ENCODE data around the gene TMEM14A. TPM values are rescaled to one million over a fixed set of nuclear protein-coding genes. Genes with fewer than 3 reads are reported as not detected.
"Not testable (repeated sequence)": the region's sequence is repeated elsewhere in the genome, so short reads cannot be mapped to it uniquely, and the experiment has no call there.

Gene TMEM14A
- total RNA-seq, 2 experiments from 2014 or later = 21.5 to 22.2 TPM

DNA sequence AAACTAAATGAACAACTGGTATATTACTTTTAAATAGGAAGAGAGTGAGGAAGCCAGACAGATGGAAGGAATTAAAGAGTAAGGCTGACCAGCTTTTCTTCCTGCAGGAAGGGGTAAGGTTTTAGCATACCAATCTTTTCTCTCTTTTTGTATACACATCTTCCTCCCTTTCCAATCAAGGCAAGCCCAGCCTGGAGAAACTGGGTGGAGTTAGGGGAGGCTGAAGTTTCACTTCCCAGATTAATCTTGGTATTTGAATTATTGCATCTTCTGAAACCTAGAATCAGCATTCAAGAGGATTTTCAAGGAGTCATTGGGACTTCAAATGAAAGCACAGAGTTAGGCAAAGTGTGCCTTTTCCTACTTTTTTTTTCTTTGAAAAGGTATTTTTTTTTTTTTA, 33.1 kb downstream of the TMEM14A start:
- Mint-ChIP-seq H3K4me3 (no peak overlapping the region), H3K27ac (no peak overlapping the region), H3K9me3 (ENCODE audit: insufficient read depth) (peaks cover 13% of the 10 kb centered on the region), H3K36me3 (ENCODE audit: low read depth) (no peaks in the 10 kb centered on the region), H3K27me3 (ENCODE audit: low read depth) (peaks cover 12% of the 10 kb centered on the region), H3K4me1 (ENCODE audit: low read depth) (no peaks in the 10 kb centered on the region)
- CTCF ChIA-PET = no interaction called here
- no peak for ATAC-seq
- POLR2A ChIA-PET = no interaction called here
- no peak for DNase-seq

DNA sequence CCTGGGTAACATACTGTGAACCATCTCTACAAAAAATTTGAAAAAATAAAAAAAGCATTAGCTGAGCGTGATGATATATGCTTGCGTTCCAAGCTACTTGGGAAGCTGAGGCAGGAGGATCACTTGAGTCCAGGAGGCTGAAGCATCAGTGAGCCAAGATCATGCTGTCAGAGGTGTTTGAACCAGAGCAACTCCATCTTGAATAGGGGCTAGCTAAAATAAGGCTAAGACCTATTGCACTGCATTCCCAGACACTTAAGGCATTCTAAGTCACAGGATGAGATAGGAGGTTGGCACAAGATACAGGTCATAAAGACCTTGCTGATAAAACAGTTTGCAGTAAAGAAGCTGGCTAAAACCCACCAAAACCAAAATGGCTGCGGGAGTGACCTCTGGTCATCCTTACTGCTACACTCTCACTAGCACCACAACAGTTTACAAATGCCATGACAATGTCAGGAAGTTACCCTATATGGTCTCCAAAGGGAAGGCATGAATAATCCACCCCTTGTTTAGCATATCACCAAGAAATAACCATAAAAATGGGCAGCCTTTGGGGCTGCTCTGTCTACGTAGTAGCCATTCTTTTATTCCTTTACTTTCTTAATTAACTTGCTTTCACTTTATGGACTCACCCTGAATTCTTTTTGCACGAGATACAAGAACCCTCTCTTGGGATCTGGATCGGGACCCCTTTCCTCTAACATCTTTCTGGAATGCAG, 34.0 kb downstream of the TMEM14A start:
- ATAC-seq; H3K36me3 Mint-ChIP-seq (ENCODE audit: low read depth); H3K27ac Mint-ChIP-seq; H3K4me3 Mint-ChIP-seq; H3K27me3 Mint-ChIP-seq (ENCODE audit: low read depth); H3K4me1 Mint-ChIP-seq (ENCODE audit: low read depth); CTCF ChIA-PET; DNase-seq; POLR2A ChIA-PET: not testable (repeated sequence)
- H3K9me3 Mint-ChIP-seq (ENCODE audit: insufficient read depth) = peaks cover 13% of the 10 kb centered on the region

DNA sequence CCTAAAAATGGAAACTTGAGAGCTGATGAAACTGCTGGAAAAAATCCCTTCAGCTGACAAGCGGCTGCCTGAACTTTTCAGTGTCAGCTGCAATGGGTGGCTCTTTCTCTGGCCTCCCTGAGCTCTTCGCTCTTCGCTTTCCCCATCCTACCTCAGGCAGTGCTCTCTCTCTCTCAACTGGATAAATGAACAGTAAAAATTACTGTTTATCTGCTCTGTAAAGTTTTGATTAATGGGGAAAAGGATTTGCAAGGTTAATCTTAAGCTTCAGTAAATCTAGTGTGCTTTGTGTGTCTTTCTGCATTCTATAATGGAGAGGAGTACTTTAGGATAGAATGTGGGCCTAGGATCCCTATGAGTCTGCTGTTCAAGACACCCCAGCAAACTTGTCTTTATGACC, 35.1 kb downstream of the TMEM14A start:
- CTCF ChIA-PET = interaction anchor here (1.7 kb wide), 1 partner anchor 19 kb away, joined by 3 read pairs; no protein-coding TSS in a partner anchor
- POLR2A ChIA-PET = no interaction called here
- DNase-seq = no peak
- no peak overlapping the region for H3K27ac Mint-ChIP-seq
- no peak for ATAC-seq
- peaks cover 7% of the 10 kb centered on the region for H3K27me3 Mint-ChIP-seq (ENCODE audit: low read depth)
- H3K36me3 Mint-ChIP-seq (ENCODE audit: low read depth) = no peaks in the 10 kb centered on the region
- H3K4me3 Mint-ChIP-seq = no peak overlapping the region
- no peaks in the 10 kb centered on the region for H3K4me1 Mint-ChIP-seq (ENCODE audit: low read depth)
- H3K9me3 Mint-ChIP-seq (ENCODE audit: insufficient read depth) = peaks cover 13% of the 10 kb centered on the region

DNA sequence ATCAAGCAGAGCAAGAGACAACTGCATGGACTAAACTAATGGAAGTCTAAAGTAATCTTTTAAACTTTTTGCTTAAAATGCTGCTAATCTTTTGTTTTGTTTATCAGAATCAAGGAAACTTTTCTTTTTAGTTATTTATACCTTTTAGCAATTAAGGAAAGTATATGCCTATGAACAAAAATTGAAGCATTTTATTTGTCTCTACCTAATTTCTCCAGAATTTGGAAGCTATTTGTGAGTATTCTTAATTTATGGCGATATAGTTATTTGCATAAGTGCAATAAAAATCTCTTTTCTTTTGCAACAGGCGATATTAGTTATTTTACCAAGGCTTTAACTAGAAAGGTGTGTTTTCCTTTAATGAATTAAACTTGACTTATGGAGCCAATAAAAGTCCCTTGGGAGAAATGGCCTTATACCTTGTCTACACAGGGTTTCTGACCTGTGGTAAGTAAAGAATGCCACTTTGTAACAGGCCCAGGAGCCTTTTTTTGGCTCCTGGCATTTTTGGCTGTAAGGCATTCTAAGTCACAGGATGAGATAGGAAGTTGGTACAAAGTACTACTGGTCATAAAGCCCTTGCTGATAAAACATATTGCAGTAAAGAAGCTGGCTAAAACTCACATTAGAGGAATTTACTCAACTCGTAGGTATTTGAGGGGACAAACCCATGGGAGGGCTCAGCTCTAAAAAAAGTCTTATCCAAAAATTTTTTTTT, 37.2 kb downstream of the TMEM14A start:
- no peak overlapping the region for H3K27ac Mint-ChIP-seq
- no peaks in the 10 kb centered on the region for H3K4me1 Mint-ChIP-seq (ENCODE audit: low read depth)
- ChIA-PET POLR2A (no interaction called here), CTCF (interaction anchor here (0.6 kb wide), 1 partner anchor 400 kb away, joined by 4 read pairs; no protein-coding TSS in a partner anchor)
- peaks cover 13% of the 10 kb centered on the region for H3K9me3 Mint-ChIP-seq (ENCODE audit: insufficient read depth)
- DNase-seq = no peak
- no peak for ATAC-seq
- no peaks in the 10 kb centered on the region for H3K36me3 Mint-ChIP-seq (ENCODE audit: low read depth)
- H3K4me3 Mint-ChIP-seq = no peak overlapping the region
- peaks cover 5% of the 10 kb centered on the region for H3K27me3 Mint-ChIP-seq (ENCODE audit: low read depth)

DNA sequence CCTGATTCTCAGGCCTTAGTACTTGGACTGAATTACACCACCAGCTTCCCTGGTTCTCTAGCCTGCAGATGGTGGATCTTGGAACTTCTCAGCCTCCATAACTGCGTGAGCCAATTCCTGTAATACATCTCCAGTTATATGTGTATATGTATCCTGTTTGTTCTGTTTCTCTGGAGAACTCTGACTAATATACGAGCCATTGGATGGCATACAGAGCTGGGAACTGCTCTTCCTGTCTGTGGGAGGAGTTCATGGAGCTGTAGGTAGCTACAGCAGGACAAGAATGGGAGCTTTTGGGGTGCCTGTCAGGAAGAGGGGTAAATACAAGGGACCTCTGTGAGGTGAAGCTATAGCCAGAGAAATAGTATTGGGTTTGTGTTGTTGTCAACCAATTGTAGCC, 41.2 kb downstream of the TMEM14A start:
- Mint-ChIP-seq H3K27me3 (ENCODE audit: low read depth) (peaks cover 2% of the 10 kb centered on the region), H3K27ac (no peak overlapping the region), H3K4me1 (ENCODE audit: low read depth) (no peaks in the 10 kb centered on the region), H3K9me3 (ENCODE audit: insufficient read depth) (peaks cover 8% of the 10 kb centered on the region), H3K36me3 (ENCODE audit: low read depth) (no peaks in the 10 kb centered on the region), H3K4me3 (no peak overlapping the region)
- DNase-seq (no peak), ATAC-seq (no peak)
- POLR2A ChIA-PET = no interaction called here
- CTCF ChIA-PET = interaction anchor here (1.5 kb wide), 1 partner anchor 13 kb away, joined by 3 read pairs; no protein-coding TSS in a partner anchor

DNA sequence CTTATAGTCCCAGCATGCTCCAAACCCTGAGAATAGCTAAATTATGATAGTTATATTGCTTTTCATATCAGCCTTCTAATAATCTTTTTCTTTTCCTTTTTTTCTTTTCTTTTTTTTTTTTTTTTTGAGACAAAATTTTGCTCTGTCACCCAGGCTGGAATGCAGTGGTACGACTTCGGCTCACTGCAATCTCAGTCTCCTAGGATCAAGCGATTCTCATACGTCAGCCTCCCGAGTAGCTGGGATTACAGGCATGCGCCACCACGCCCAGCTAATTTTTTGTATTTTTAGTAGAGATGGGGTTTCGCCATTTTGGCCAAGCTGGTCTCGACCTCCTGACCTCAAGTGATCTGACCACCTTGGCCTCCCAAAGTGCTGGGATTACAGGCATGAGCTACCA, 43.8 kb downstream of the TMEM14A start:
- H3K27me3 Mint-ChIP-seq (ENCODE audit: low read depth); H3K4me1 Mint-ChIP-seq (ENCODE audit: low read depth); H3K36me3 Mint-ChIP-seq (ENCODE audit: low read depth); H3K9me3 Mint-ChIP-seq (ENCODE audit: insufficient read depth); DNase-seq; POLR2A ChIA-PET; H3K4me3 Mint-ChIP-seq; ATAC-seq; H3K27ac Mint-ChIP-seq: not testable (repeated sequence)
- CTCF ChIA-PET = interaction anchor here (1.9 kb wide), 1 partner anchor 10 kb away, joined by 4 read pairs; no protein-coding TSS in a partner anchor

DNA sequence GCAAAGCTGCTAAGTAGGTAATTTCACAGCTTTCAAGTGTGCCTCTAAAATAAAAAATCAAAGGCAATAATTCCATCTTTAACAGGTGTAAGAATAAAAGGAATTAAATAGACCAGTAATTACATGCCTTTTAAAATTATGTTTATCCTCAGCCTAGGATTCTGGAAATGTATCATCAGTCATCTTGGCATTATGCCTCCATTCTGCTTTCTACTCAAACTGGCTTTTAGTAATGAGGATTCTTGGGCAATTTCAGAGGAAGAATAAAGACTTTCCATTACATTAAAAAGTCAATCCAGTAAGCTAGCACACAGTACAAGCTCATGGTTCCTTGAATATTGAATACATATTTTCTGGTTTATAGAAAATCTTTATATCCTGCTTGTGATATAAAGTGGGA, 47.6 kb downstream of the TMEM14A start:
- Mint-ChIP-seq H3K36me3 (ENCODE audit: low read depth) (no peaks in the 10 kb centered on the region), H3K27me3 (ENCODE audit: low read depth) (peaks cover 2% of the 10 kb centered on the region), H3K4me3 (no peak overlapping the region), H3K9me3 (ENCODE audit: insufficient read depth) (no peaks in the 10 kb centered on the region), H3K27ac (no peak overlapping the region), H3K4me1 (ENCODE audit: low read depth) (no peaks in the 10 kb centered on the region)
- DNase-seq (no peak), ATAC-seq (no peak)
- POLR2A ChIA-PET = no interaction called here
- CTCF ChIA-PET = no interaction called here

DNA sequence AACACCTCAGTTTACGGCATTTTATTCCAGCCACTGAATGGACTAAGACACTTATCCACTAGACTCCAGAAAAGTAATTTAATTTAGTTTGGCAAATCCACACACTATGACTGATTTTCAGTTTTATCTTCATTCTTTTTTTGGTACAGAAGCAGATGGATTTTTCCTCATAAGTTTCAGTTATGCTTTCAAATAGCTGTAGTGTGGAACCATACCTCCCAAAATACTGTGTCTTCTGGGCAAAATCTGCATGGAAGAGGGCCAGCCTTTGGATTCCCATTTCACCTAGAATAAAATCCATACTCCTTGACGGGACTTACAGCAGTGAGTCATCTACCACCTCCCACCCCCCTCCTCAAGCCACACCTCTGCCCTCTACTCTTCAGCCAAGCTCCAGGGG, 49.4 kb downstream of the TMEM14A start:
- H3K27me3 Mint-ChIP-seq (ENCODE audit: low read depth) = peaks cover 2% of the 10 kb centered on the region
- no peak for DNase-seq
- H3K27ac Mint-ChIP-seq = no peak overlapping the region
- ATAC-seq = no peak
- CTCF ChIA-PET = no interaction called here
- no peak overlapping the region for H3K4me3 Mint-ChIP-seq
- H3K36me3 Mint-ChIP-seq (ENCODE audit: low read depth) = no peaks in the 10 kb centered on the region
- POLR2A ChIA-PET = no interaction called here
- no peaks in the 10 kb centered on the region for H3K9me3 Mint-ChIP-seq (ENCODE audit: insufficient read depth)
- H3K4me1 Mint-ChIP-seq (ENCODE audit: low read depth) = no peaks in the 10 kb centered on the region

DNA sequence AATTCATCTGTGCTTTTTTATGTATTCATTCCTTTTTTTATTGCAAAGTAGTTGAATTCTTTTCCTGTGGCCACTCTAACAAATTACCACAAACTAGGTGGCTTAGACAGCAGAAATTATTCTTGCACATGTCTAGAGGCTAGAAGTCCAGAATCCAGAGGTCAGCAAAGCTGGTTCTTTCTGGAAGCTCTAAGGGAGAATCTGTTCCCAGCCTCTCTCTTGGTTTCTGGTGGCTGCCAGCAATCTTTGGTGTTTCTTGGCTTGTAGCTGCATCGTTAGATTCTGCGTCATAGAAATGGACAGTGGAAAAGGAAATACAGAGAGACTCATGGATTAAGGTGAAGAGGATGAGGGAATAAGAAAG, 53.1 kb downstream of the TMEM14A start:
- CTCF ChIA-PET = interaction anchor here (0.9 to 1.5 kb wide), 3 partner anchors 15 to 154 kb away, joined by 3 to 5 read pairs (median 4); no protein-coding TSS in a partner anchor
- POLR2A ChIA-PET = interaction anchor here (0.6 kb wide), 1 partner anchor 369 kb away, joined by 5 read pairs; no protein-coding TSS in a partner anchor
- no peak overlapping the region for H3K4me3 Mint-ChIP-seq
- H3K27me3 Mint-ChIP-seq (ENCODE audit: low read depth) = peaks cover 4% of the 10 kb centered on the region
- DNase-seq = no peak
- ATAC-seq = no peak
- no peak overlapping the region for H3K27ac Mint-ChIP-seq
- no peaks in the 10 kb centered on the region for H3K4me1 Mint-ChIP-seq (ENCODE audit: low read depth)
- no peaks in the 10 kb centered on the region for H3K9me3 Mint-ChIP-seq (ENCODE audit: insufficient read depth)
- H3K36me3 Mint-ChIP-seq (ENCODE audit: low read depth) = no peaks in the 10 kb centered on the region

DNA sequence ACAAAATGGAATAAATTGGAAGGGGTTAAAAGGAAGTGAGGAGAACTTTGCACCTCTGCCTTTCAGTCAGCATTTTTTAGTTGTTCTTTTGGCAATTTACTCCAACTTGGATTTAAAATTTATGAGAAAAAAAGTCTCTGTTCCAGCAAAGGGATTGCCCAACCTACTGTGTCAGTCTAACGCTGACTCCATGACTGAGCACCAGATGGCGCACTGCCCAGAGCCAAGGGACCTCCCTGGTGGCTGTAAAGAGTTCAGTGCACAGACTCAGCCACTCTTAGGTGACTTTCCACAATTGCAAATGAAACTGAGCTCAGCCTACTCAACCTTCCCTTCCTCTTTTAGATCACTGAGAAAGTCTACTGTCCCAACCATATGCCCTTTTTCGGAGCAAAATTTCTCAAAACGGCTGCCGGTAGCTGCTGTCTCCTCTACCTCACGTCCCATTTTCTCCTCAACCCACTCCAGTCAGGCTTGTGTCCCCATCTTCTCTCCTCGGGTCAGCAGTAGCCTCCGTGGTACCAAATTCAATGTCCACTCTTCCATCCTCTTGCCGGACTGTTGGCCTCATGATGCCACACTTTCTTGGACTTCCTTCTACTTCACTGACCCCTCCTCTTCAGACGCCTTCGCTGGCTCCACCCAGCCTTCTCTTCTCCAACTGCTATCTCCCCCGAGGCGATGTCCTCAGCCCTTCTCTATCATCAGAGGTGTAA, 53.7 kb downstream of the TMEM14A start:
- peaks cover 5% of the 10 kb centered on the region for H3K27me3 Mint-ChIP-seq (ENCODE audit: low read depth)
- POLR2A ChIA-PET = no interaction called here

DNA sequence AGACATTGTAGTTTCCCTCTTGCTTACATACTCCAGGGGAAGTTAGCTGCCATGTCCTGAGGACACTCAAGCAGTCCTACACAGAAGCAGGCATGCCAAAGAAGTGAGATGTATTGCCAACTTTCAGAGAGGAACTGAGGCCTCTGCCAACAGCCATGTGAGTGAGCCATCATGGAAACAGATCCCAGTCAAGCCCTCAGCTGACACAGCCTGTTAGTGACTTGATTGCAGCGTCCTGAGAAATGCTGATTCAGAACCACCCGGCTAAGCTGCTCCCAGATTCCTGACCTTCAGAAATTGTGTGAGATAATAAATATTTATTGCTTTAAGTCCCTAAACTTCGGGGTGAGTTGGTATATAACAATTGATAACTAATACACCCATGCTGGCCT, 54.2 kb downstream of the TMEM14A start:
- DNase-seq = no peak
- peaks cover 5% of the 10 kb centered on the region for H3K27me3 Mint-ChIP-seq (ENCODE audit: low read depth)
- no peaks in the 10 kb centered on the region for H3K4me1 Mint-ChIP-seq (ENCODE audit: low read depth)
- H3K4me3 Mint-ChIP-seq = no peak overlapping the region
- ATAC-seq = no peak
- POLR2A ChIA-PET = no interaction called here
- H3K27ac Mint-ChIP-seq = no peak overlapping the region
- no peaks in the 10 kb centered on the region for H3K36me3 Mint-ChIP-seq (ENCODE audit: low read depth)
- CTCF ChIA-PET = interaction anchor here (0.5 to 1.5 kb wide), 9 partner anchors 10 to 759 kb away, joined by 3 to 5 read pairs (median 3); no protein-coding TSS in a partner anchor
- no peaks in the 10 kb centered on the region for H3K9me3 Mint-ChIP-seq (ENCODE audit: insufficient read depth)

More for the DNA sequence above, 53.7 kb downstream of the TMEM14A start:
- Mint-ChIP-seq H3K9me3 (ENCODE audit: insufficient read depth) (no peaks in the 10 kb centered on the region), H3K27ac (no peak overlapping the region), H3K4me1 (ENCODE audit: low read depth) (no peaks in the 10 kb centered on the region), H3K36me3 (ENCODE audit: low read depth) (no peaks in the 10 kb centered on the region), H3K4me3 (no peak overlapping the region)
- CTCF ChIA-PET = interaction anchor here (0.5 to 1.5 kb wide), 9 partner anchors 9 to 760 kb away, joined by 3 to 5 read pairs (median 3); no protein-coding TSS in a partner anchor
- DNase-seq (peak; percentile 64), ATAC-seq (peak; percentile 81)

Data from activated CD8-positive, alpha-beta T cell treated with anti-CD3 and anti-CD28 coated beads, Interleukin-2, amount 10 ng/mL, durations not matched to agents 7 days and 5 days (primary cell).